ENCODE measurements around the gene AOC3. TPM values are rescaled to one million over a fixed set of nuclear protein-coding genes. Genes with fewer than 3 reads are reported as not detected.
A peak's percentile ranks its signal among the peaks of the same experiment; 100 is the strongest.
"Not testable (repeated sequence)": the region's sequence is repeated elsewhere in the genome, so short reads cannot be mapped to it uniquely, and the experiment has no call there.

Gene AOC3
- total and polyA plus RNA-seq, 2 donors from 2014 or later = 15.1 to 40.6 TPM

DNA sequence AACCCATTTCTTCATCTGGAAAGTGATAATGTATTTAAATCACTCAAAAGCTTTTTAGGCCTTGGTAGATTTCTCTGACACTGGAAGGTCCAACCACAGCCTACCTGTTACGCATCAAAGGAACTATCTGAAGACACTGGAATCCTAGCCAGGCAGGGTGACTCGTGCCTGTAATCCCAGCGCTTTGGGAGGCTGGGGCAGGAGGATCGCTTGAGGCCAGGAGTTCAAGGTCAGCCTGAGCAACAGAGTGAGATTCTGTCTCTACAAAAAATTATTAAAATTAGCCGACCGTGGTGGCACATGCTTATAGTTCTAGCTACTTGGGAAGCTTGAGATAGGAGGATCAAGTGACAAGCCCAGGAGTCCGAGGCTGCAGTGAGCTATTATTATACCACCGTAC lies 31.2 kb downstream of the AOC3 start:
- Histone ChIP-seq H3K27me3 (ENCODE audit: control insufficient read depth, insufficient read depth, low read length) (no peaks in the 10 kb centered on the region), H3K4me1 (ENCODE audit: control insufficient read depth in 2 of 3, insufficient read depth in 2 of 3, low read depth in 1 of 3, low read length in 3 of 3) (peaks cover 0 to 31% (median 27%) of the 10 kb centered on the region in 3 donors), H3K36me3 (ENCODE audit: control insufficient read depth in 2 of 3, insufficient read depth in 3 of 3, low read length in 3 of 3) (no peaks in the 10 kb centered on the region), H3K4me3 (ENCODE audit: low read length in 3 of 3) (no peak overlapping the region), H3K9me3 (ENCODE audit: control insufficient read depth in 2 of 3, insufficient read depth in 1 of 3, low read length in 3 of 3) (no peaks in the 10 kb centered on the region), H3K27ac (ENCODE audit: low read depth in 2 of 2, low read length in 2 of 2) (no peak overlapping the region), H3K9ac (ENCODE audit: low read length in 3 of 3) (no peak overlapping the region)
- FAIRE-seq (no peak), DNase-seq (peak in 1 of 5 donors; percentile 15)
- TF ChIP-seq, protein P1, sequence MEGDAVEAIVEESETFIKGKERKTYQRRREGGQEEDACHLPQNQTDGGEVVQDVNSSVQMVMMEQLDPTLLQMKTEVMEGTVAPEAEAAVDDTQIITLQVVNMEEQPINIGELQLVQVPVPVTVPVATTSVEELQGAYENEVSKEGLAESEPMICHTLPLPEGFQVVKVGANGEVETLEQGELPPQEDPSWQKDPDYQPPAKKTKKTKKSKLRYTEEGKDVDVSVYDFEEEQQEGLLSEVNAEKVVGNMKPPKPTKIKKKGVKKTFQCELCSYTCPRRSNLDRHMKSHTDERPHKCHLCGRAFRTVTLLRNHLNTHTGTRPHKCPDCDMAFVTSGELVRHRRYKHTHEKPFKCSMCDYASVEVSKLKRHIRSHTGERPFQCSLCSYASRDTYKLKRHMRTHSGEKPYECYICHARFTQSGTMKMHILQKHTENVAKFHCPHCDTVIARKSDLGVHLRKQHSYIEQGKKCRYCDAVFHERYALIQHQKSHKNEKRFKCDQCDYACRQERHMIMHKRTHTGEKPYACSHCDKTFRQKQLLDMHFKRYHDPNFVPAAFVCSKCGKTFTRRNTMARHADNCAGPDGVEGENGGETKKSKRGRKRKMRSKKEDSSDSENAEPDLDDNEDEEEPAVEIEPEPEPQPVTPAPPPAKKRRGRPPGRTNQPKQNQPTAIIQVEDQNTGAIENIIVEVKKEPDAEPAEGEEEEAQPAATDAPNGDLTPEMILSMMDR (IDR thresholded peaks at IDR 0.05; ENCODE audit: borderline replicate concordance, extremely low read depth, insufficient read depth) = no peak
- intact Hi-C loops (cut with DNase I) = no loop called here

DNA sequence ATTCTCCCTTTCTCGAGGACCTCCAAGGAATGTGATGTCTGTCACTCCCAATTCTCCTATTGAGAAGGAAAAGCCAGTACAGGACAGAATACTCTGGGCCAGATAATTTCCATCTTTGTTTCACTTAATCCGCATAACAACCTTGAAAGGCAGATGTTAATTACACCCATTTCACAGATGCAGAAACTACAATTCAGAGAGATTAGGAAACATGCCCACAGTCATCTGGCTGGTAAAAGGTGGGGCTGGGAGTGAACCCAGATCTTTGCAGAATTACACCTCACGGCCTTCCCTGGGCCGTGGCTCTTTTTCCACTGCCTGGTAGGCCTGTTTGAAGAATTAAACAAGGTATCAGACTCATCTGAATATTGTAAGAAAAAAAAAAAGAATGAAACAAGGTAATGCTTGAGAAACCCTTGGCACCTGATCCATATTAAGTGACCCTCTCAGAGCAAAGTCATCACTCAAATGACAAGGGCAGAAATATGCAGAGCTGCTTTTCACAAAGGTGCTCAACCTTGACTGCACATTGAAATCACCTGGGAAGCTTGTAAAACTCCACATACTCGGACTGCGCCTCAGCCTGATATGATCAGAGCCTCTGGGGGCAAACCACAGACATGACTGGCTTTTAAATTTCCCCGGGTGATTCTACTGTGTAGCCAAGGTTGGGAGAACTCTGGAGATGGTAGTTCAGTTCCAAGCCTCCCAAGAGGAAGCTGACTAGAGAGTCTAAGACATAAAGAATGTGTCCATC lies 33.0 kb downstream of the AOC3 start:
- FAIRE-seq = no peak

DNA sequence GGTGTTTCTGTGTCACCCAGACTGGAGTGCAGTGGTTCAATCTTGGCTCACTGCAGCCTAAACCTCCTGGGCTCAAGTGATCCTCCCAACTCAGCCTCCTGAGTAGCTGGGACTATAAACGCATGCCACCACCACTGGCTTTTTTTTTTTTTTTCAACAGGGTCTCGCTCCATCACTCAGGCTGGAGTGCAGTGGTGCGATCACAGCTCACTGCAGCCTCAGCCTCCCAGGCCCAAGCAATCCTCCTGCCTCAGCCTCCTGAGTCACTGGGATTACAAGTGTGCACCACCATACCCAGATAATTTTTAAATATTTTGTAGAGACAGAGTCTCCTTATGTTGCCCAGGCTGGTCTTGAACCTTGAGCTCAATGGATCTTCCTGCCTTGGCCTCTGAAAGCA lies 34.8 kb downstream of the AOC3 start:
- not testable (repeated sequence) for FAIRE-seq

More for the DNA sequence above, 33.0 kb downstream of the AOC3 start:
- Histone ChIP-seq H3K27ac (ENCODE audit: low read depth in 2 of 2, low read length in 2 of 2) (peak overlapping the region; percentile 11 to 41), H3K36me3 (ENCODE audit: control insufficient read depth in 2 of 3, insufficient read depth in 3 of 3, low read length in 3 of 3) (no peaks in the 10 kb centered on the region), H3K9me3 (ENCODE audit: control insufficient read depth in 2 of 3, insufficient read depth in 1 of 3, low read length in 3 of 3) (no peaks in the 10 kb centered on the region), H3K27me3 (ENCODE audit: control insufficient read depth, insufficient read depth, low read length) (no peaks in the 10 kb centered on the region), H3K4me1 (ENCODE audit: control insufficient read depth in 2 of 3, insufficient read depth in 2 of 3, low read depth in 1 of 3, low read length in 3 of 3) (peaks cover 0 to 28% (median 27%) of the 10 kb centered on the region in 3 donors), H3K4me3 (ENCODE audit: low read length in 3 of 3) (no peak overlapping the region), H3K9ac (ENCODE audit: low read length in 3 of 3) (peak overlapping the region in 1 of 3 donors; percentile 29)
- intact Hi-C loops (cut with DNase I) = no loop called here
- DNase-seq = peak in 3 of 5 donors; percentile 30 to 71 (median 51)
- TF ChIP-seq, protein P1 (IDR thresholded peaks at IDR 0.05; ENCODE audit: borderline replicate concordance, extremely low read depth, insufficient read depth) = no peak

DNA sequence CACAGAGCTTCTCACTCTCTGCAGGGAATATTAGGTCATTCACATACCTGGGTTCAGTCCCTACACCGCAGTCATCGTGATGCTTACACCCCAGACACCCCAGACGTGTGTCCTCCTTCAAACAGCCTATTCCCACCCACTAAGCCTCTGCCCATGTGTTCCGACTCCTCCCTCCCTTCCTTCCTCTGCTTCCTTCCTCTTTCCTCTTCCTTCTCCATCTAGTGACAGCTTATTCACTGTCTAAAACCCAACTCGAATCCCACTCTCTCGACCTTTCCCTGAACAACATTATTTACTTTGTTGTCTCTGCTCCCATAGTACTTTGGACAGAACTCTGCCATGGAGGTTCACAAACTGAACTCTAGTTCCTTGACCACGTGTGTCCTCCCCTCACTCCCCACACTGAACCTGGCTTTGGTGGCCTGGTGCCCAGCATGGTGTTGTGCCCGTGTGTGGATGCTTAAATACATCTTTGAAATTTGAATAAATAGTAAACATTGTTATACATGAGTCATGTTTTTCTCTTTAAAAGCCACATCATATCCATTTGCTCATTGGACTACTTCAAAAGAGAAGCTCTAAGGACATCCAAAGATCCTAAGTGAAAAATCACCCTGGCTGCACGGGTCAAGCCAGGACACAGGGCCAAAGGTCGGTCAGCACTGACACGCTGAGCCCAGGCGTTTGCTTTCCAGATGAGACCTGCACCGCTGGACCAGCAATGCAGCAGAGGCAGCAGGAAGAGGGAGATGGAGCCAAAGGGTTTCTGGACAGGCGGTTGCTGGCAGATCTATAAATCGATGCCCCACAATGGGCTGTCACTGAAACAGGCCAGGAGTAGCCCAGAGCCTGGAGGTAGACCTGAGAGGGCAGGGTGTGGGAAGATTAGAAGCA lies 35.5 kb downstream of the AOC3 start:
- Histone ChIP-seq H3K27me3 (ENCODE audit: control insufficient read depth, insufficient read depth, low read length) (no peaks in the 10 kb centered on the region), H3K9me3 (ENCODE audit: control insufficient read depth in 2 of 3, insufficient read depth in 1 of 3, low read length in 3 of 3) (no peaks in the 10 kb centered on the region), H3K27ac (ENCODE audit: low read depth in 2 of 2, low read length in 2 of 2) (peak overlapping the region; percentile 8 to 23), H3K9ac (ENCODE audit: low read length in 3 of 3) (no peak overlapping the region), H3K4me3 (ENCODE audit: low read length in 3 of 3) (no peak overlapping the region), H3K36me3 (ENCODE audit: control insufficient read depth in 2 of 3, insufficient read depth in 3 of 3, low read length in 3 of 3) (no peaks in the 10 kb centered on the region), H3K4me1 (ENCODE audit: control insufficient read depth in 2 of 3, insufficient read depth in 2 of 3, low read depth in 1 of 3, low read length in 3 of 3) (peaks cover 0 to 39% (median 33%) of the 10 kb centered on the region in 3 donors)
- FAIRE-seq = no peak
- TF ChIP-seq, protein P1 (IDR thresholded peaks at IDR 0.05; ENCODE audit: borderline replicate concordance, extremely low read depth, insufficient read depth) = no peak
- intact Hi-C loops (cut with DNase I) = no loop called here
- peak in 1 of 5 donors; percentile 39 for DNase-seq

More for the DNA sequence above, 34.8 kb downstream of the AOC3 start:
- intact Hi-C loops (cut with DNase I); H3K4me3 ChIP-seq (ENCODE audit: low read length in 3 of 3); H3K9me3 ChIP-seq (ENCODE audit: control insufficient read depth in 2 of 3, insufficient read depth in 1 of 3, low read length in 3 of 3); H3K27ac ChIP-seq (ENCODE audit: low read depth in 2 of 2, low read length in 2 of 2); H3K36me3 ChIP-seq (ENCODE audit: control insufficient read depth in 2 of 3, insufficient read depth in 3 of 3, low read length in 3 of 3); H3K27me3 ChIP-seq (ENCODE audit: control insufficient read depth, insufficient read depth, low read length); H3K9ac ChIP-seq (ENCODE audit: low read length in 3 of 3): not testable (repeated sequence)
- peak in 1 of 5 donors; percentile 4 for DNase-seq
- H3K4me1 ChIP-seq (ENCODE audit: control insufficient read depth in 2 of 3, insufficient read depth in 2 of 3, low read depth in 1 of 3, low read length in 3 of 3) = peaks cover 0 to 37% (median 32%) of the 10 kb centered on the region in 3 donors
